SU-DHL-6 (cell line): Measurements from ENCODE around the gene TLCD2.

Experiments
- H2AFZ ChIP-seq: fragments of 200-600 bp; sonication (generic); 2 replicates; pipeline ENCODE4 v1.6.1; 2014; ENCODE audit warnings: low read depth, mild to moderate bottlenecking, moderate library complexity, mixed read lengths, antibody characterized with exemption, low read length; ENCODE audit not compliant: severe bottlenecking
- H3F3A ChIP-seq: fragments of 200-600 bp; shearing (Covaris generic); 2 replicates; pipeline ENCODE4 v1.6.0; 2016; ENCODE audit warnings: antibody characterized with exemption, mild to moderate bottlenecking; ENCODE audit not compliant: insufficient read depth
- H3K27ac ChIP-seq: fragments of 200-600 bp; sonication (generic); 2 replicates; pipeline ENCODE4 v1.5.1; 2016; ENCODE audit warnings: low read depth, mild to moderate bottlenecking, low read length, moderate library complexity, mixed read lengths
- H3K27me3 ChIP-seq: fragments of 200-600 bp; sonication (generic), shearing (Covaris generic); 2 replicates; pipeline ENCODE4 v1.6.0; 2014; ENCODE audit warnings: mild to moderate bottlenecking, low read length
- H3K36me3 ChIP-seq: fragments of 200-600 bp; sonication (generic); 2 replicates; pipeline ENCODE4 v1.6.1; 2014; ENCODE audit warnings: mild to moderate bottlenecking, low read length, mixed read lengths
- H3K4me2 ChIP-seq: fragments of 300-600, 200-600 bp; shearing (Covaris generic), sonication (generic); 2 replicates; pipeline ENCODE4 v1.6.0; 2014; ENCODE audit warnings: low read length, low read depth, mild to moderate bottlenecking; ENCODE audit not compliant: poor library complexity, severe bottlenecking
- H3K4me3 ChIP-seq: fragments of 200-600 bp; sonication (generic); 2 replicates; pipeline ENCODE4 v1.5.1; 2014; ENCODE audit warnings: antibody characterized with exemption, low read length, mild to moderate bottlenecking, mixed read lengths; ENCODE audit not compliant: insufficient read depth, poor library complexity, severe bottlenecking
- H3K79me2 ChIP-seq: fragments of 200-600 bp; sonication (generic); 2 replicates; pipeline ENCODE4 v1.6.1; 2014; ENCODE audit warnings: mild to moderate bottlenecking, low read length, moderate library complexity; ENCODE audit not compliant: insufficient read depth
- H3K9ac ChIP-seq: fragments of 200-600 bp; sonication (generic); 2 replicates; pipeline ENCODE4 v1.7.0; 2014; ENCODE audit warnings: mild to moderate bottlenecking, low read length
- H3K9me2 ChIP-seq: fragments of 200-600 bp; sonication (generic); replicated peaks from 2 replicates; pipeline ENCODE4 v1.6.1; 2014; ENCODE audit warnings: low read length; ENCODE audit not compliant: insufficient read depth
- H3K9me3 ChIP-seq: fragments of 200-600 bp; sonication (generic); 2 replicates; pipeline ENCODE4 v1.6.1; 2014; ENCODE audit warnings: low read length, mixed read lengths; ENCODE audit not compliant: insufficient read depth
- H4K20me1 ChIP-seq: fragments of 200-600 bp; sonication (generic); 2 replicates; pipeline ENCODE4 v1.6.1; 2014; ENCODE audit warnings: low read depth, mild to moderate bottlenecking, antibody characterized with exemption, low read length, moderate library complexity, mixed read lengths
- CTCF ChIP-seq: fragments of 200-600 bp; sonication (generic); IDR thresholded peaks from one replicate; pipeline ENCODE4 v1.5.1; 2017; ENCODE audit warnings: antibody characterized with exemption, mild to moderate bottlenecking, low read length, moderate library complexity; ENCODE audit not compliant: insufficient read depth, poor library complexity, severe bottlenecking
- EZH2phosphoT487 ChIP-seq: fragments of 200-600 bp; sonication (generic), shearing (Covaris generic); conservative IDR thresholded peaks from 2 replicates; pipeline ENCODE4 v1.6.1; 2018; ENCODE audit warnings: mild to moderate bottlenecking, antibody characterized with exemption, low read length, moderate library complexity, mixed read lengths

The TLCD2 gene

GRCh38 chr17:1727258-1727789 lies 17.1 kb upstream of the TLCD2 start:
- H3K27ac ChIP-seq, result no peak overlapping the region
- no peak for TF ChIP-seq CTCF
- no peak overlapping the region for H3K4me3 ChIP-seq
- H3K36me3 ChIP-seq, result no peaks in the 10 kb centered on the region
- no peak overlapping the region for H3K4me2 ChIP-seq
- no peak overlapping the region for H2AFZ ChIP-seq
- H3K79me2 ChIP-seq, result peaks cover 19% of the 10 kb centered on the region; the same call in 1 of the 2 replicates
- H3K27me3 ChIP-seq, result no peaks in the 10 kb centered on the region
- H3K9me2 ChIP-seq, result no peaks in the 10 kb centered on the region
- H3F3A ChIP-seq, result peaks cover 10% of the 10 kb centered on the region; the same call in 1 of the 2 replicates
- H3K9ac ChIP-seq, result no peak overlapping the region
- no peaks in the 10 kb centered on the region for H3K9me3 ChIP-seq
- no peaks in the 10 kb centered on the region for H4K20me1 ChIP-seq

DNA sequence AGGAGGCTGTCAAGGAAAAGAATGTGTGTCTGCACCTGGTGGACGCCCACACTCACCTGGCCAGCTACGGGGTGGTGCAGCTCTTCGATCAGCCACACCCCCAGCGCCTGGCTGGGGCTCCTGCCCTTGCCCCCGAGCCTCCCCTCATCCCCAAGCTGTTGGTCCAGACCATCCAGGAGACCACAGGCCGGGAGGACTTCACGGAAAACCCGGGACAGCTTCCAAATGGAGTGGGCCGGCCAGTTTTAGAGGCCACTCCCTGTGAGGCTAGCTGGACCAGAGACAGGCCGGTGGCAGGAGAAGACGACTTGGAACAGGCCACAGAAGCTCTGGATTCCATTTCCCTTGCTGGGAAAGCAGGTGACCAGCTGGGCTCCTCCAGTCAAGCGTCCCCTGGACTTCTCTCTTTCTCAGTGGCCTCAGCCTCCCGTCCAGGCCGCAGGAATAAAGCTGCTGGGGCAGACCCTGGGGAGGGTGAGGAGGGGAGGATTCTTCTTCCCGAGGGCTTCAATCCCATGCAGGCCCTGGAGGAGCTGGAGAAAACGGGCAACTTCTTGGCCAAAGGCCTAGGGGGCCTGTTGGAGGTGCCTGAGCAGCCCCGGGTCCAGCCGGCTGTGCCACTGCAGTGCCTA lies 16.6 kb upstream of the TLCD2 start:
- Histone ChIP-seq H3K79me2 (peaks cover 19% of the 10 kb centered on the region; the same call in 1 of the 2 replicates), H4K20me1 (no peaks in the 10 kb centered on the region), H3K36me3 (no peaks in the 10 kb centered on the region), H3K4me2 (no peak overlapping the region), H3K27me3 (no peaks in the 10 kb centered on the region), H2AFZ (no peak overlapping the region), H3K9ac (no peak overlapping the region), H3K9me3 (no peaks in the 10 kb centered on the region), H3K4me3 (no peak overlapping the region), H3K9me2 (no peaks in the 10 kb centered on the region), H3F3A (peaks cover 10% of the 10 kb centered on the region; the same call in 1 of the 2 replicates), H3K27ac (no peak overlapping the region)
- no peak for TF ChIP-seq EZH2phosphoT487
- TF ChIP-seq CTCF, result no peak

DNA sequence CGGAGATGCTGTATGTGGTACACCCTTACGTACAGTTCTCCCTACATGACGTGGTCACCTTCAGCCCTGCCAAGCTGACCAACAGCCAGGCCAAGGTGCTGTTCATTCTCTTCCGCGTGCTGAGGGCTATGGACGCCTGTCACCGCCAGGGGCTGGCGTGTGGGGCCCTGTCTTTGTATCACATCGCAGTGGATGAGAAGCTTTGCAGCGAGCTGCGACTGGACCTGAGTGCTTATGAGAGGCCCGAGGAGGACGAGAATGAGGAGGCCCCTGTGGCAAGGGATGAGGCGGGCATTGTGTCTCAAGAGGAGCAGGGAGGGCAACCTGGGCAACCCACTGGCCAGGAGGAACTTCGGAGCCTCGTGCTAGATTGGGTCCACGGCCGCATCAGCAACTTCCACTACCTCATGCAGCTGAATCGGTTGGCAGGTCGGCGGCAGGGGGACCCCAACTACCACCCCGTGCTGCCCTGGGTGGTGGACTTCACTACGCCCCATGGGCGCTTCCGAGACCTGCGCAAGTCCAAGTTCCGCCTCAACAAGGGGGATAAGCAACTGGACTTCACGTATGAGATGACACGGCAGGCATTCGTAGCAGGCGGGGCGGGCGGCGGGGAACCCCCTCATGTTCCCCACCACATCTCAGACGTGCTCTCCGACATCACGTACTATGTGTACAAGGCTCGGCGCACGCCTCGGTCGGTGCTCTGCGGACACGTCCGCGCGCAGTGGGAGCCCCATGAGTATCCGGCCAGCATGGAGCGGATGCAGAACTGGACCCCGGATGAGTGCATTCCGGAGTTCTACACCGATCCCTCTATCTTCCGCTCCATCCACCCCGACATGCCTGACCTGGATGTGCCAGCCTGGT lies 15.7 kb upstream of the TLCD2 start:
- H3F3A ChIP-seq, result peaks cover 18% of the 10 kb centered on the region; the same call in 1 of the 2 replicates
- H3K9ac ChIP-seq, result peak overlapping the region; percentile 85
- H3K27me3 ChIP-seq, result no peaks in the 10 kb centered on the region
- peak overlapping the region; percentile 93 for H3K4me3 ChIP-seq
- H3K9me3 ChIP-seq, result no peaks in the 10 kb centered on the region
- no peaks in the 10 kb centered on the region for H4K20me1 ChIP-seq
- peaks cover 19% of the 10 kb centered on the region; the same call in 1 of the 2 replicates for H3K79me2 ChIP-seq
- no peaks in the 10 kb centered on the region for H3K9me2 ChIP-seq
- H3K4me2 ChIP-seq, result peak overlapping the region; percentile 73
- TF ChIP-seq CTCF (no peak), EZH2phosphoT487 (no peak)
- no peaks in the 10 kb centered on the region for H3K36me3 ChIP-seq
- no peak overlapping the region; the same call in 1 of the 2 replicates for H3K27ac ChIP-seq
- no peak overlapping the region for H2AFZ ChIP-seq
